RWPE1 (cell line): ENCODE results near the gene CFAP20.

Experiments
- CTCF ChIA-PET: fragments of 350-600 bp; sonication (Branson Sonifier 250); formaldehyde crosslinking; extraction: SDS; loops from one replicate; lab custom pipeline; 2021; lab: Yijun Ruan, JAX
- POLR2A ChIA-PET: fragments of 400-600 bp; formaldehyde crosslinking; extraction: SDS; loops from one replicate; lab custom pipeline; 2020; ENCODE audit warnings: antibody characterized with exemption; ENCODE audit not compliant: low non-redundant PET; lab: Yijun Ruan, JAX
- DNase-seq: peaks from one replicate; pipeline ENCODE4 v3.0.0; 2012; ENCODE audit warnings: low spot score
- H3K27ac ChIP-seq: fragments of 450-650 bp; 2 replicates; pipeline ENCODE4 v1.5.1; 2017
- TF ChIP-seq, protein P1 (sequence below): fragments of 450-650 bp; conservative IDR thresholded peaks from 2 replicates; pipeline ENCODE4 v1.5.1; 2017; ENCODE audit warnings: low read depth, mild to moderate bottlenecking

The CFAP20 gene

DNA sequence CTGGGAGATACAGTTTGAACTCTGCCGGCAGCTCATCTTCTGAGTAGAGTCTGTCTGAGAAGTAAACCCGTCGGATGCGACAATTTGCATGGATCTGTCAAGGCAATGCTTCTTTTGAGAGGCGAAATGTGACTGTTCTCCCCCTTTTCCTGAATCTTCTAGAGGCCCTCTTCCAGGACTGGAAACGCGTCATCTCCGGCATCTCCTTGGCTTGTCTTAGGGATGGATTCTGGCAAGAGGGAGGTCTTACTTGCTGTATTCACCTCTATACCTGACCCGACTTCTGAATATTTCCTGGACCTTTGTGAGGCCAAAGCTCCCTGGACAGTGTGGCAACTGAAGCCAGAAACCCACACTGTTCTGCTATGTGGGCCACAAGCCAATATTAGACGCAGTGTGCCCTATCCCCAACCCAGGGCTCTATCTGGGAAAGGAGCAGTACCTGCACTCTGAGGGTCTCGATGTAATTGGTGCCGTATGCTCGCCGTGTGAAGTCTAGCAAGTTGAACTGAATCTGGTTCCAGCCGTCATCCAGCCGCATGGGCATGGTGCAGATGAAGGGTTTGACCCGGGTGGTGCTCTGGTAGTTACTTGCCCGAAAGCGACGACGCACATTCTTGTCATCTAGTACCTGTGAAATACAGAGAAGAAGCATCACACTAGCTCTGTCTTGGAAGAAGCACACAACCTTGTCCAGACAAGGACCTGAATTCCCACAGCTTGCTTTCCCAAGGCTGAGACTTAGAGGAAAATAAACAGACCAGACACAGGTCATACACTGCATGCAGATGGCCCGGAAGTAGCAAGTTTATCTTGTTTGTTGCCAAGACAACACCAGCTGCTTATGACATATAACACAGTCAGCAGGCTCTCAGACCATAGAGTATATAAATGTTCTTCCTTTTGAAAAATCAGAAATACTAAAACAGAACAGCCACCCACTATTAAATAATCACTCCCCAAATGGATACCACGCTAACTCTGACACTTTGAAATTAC, 14.1 kb downstream of the CFAP20 start:
- POLR2A ChIA-PET = no interaction called here
- DNase-seq = no peak
- TF ChIP-seq, protein P1, sequence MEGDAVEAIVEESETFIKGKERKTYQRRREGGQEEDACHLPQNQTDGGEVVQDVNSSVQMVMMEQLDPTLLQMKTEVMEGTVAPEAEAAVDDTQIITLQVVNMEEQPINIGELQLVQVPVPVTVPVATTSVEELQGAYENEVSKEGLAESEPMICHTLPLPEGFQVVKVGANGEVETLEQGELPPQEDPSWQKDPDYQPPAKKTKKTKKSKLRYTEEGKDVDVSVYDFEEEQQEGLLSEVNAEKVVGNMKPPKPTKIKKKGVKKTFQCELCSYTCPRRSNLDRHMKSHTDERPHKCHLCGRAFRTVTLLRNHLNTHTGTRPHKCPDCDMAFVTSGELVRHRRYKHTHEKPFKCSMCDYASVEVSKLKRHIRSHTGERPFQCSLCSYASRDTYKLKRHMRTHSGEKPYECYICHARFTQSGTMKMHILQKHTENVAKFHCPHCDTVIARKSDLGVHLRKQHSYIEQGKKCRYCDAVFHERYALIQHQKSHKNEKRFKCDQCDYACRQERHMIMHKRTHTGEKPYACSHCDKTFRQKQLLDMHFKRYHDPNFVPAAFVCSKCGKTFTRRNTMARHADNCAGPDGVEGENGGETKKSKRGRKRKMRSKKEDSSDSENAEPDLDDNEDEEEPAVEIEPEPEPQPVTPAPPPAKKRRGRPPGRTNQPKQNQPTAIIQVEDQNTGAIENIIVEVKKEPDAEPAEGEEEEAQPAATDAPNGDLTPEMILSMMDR = no peak
- CTCF ChIA-PET = interaction anchor here (0.6 kb wide), 1 partner anchor 76 kb away, joined by 3 read pairs; no protein-coding TSS in a partner anchor
- H3K27ac ChIP-seq = no peak overlapping the region

GRCh38 chr16:58111302-58111627, 17.9 kb downstream of the CFAP20 start:
- no peak for DNase-seq
- H3K27ac ChIP-seq = no peak overlapping the region
- TF ChIP-seq, protein P1 = no peak
- ChIA-PET POLR2A (no interaction called here), CTCF (no interaction called here)

GRCh38 chr16:58110571-58111301, 18.4 kb downstream of the CFAP20 start:
- POLR2A ChIA-PET = no interaction called here
- H3K27ac ChIP-seq = no peak overlapping the region
- TF ChIP-seq, protein P1 = no peak
- no peak for DNase-seq
- CTCF ChIA-PET = no interaction called here

DNA sequence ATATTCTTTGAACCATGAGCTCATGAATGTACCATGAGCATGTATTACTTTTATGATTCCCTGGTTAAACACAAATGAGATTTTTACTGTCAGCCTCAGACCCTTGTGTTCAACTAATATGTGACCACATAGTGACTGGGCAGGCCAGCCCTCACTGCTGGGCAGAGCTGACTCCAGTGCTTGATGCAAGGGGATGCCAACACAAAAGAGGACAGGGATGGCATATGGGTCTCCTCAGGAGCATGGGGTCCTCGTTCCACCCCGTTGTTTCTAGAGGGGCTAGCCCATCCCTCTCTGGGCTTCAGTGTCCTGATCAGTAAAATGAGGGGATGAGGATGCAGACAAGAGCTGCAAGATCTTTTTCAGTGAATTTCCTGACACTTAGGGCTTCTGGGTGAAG, 19.3 kb downstream of the CFAP20 start:
- ChIA-PET POLR2A (interaction anchor here (0.5 kb wide), 1 partner anchor 375 kb away, joined by 3 read pairs; no protein-coding TSS in a partner anchor), CTCF (interaction anchor here (0.6 kb wide), 1 partner anchor 91 kb away, joined by 3 read pairs; no protein-coding TSS in a partner anchor)
- TF ChIP-seq, protein P1 = no peak
- DNase-seq = no peak
- no peak overlapping the region for H3K27ac ChIP-seq

DNA sequence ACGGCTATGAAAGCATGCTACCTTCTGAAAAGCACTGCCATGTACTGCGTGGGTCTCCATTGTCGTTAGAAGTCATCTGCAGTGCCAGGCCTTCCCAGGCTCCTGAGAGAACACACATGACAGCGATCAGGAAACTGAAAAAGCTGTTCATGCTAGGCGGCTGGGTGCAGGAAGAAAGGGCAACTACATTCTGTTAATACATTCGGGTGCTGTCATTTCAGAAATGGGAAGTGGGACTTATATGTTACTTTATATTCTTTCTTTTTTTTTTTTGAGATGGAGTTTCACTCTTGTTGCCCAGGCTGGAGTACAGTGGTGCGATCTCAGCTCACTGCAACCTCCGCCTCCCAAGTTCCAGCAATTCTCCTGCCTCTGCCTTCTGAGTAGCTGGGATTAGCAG, 19.9 kb downstream of the CFAP20 start:
- POLR2A ChIA-PET = no interaction called here
- TF ChIP-seq, protein P1 = no peak
- CTCF ChIA-PET = interaction anchor here (0.6 kb wide), 1 partner anchor 58 kb away, joined by 3 read pairs; no protein-coding TSS in a partner anchor
- no peak overlapping the region for H3K27ac ChIP-seq
- no peak for DNase-seq

GRCh38 chr16:58107709-58108108, 21.5 kb downstream of the CFAP20 start:
- H3K27ac ChIP-seq = no peak overlapping the region
- POLR2A ChIA-PET = no interaction called here
- TF ChIP-seq, protein P1 = no peak

More at GRCh38 chr16:58107709-58108108, 21.5 kb downstream of the CFAP20 start:
- CTCF ChIA-PET = interaction anchor here (0.6 to 1.1 kb wide), 2 partner anchors 11 to 219 kb away, joined by 3 to 5 read pairs; no protein-coding TSS in a partner anchor
- no peak for DNase-seq
